LNCaP clone FGC (cell line): ENCODE results near the gene DNAJC12.
"Not testable (repeated sequence)": the region's sequence is repeated elsewhere in the genome, so short reads cannot be mapped to it uniquely, and the experiment has no call there.

Experiments used
- DNase-seq: peaks from one replicate; pipeline ENCODE4 v3.0.0-alpha.2; 2011; ENCODE audit warnings: low read depth
- H3K4me3 ChIP-seq: 2 replicates; pipeline ENCODE4 v1.5.1; 2011; ENCODE audit warnings: mild to moderate bottlenecking, low read depth, low read length, control low read depth
- CTCF ChIP-seq: IDR thresholded peaks from 2 replicates; pipeline ENCODE4 v1.5.1; 2012; ENCODE audit warnings: mild to moderate bottlenecking; ENCODE audit not compliant: control insufficient read depth, insufficient read depth; ENCODE audit errors: extremely low read depth

Gene DNAJC12

GRCh38 chr10:67763499-67764011 is 74.4 kb downstream of the DNAJC12 start:
- H3K4me3 ChIP-seq, result peak overlapping the region; percentile 59
- DNase-seq, result no peak
- no peak for TF ChIP-seq CTCF

- DNase-seq, H3K4me3 ChIP-seq: not testable (repeated sequence)
Observed at GRCh38 chr10:67762567-67762966, 75.4 kb downstream of the DNAJC12 start.

GRCh38 chr10:67760272-67760671 is 77.7 kb downstream of the DNAJC12 start:
- DNase-seq, result no peak
- no peak for TF ChIP-seq CTCF
- no peak overlapping the region for H3K4me3 ChIP-seq
